22Rv1 (cell line): Measurements from ENCODE around the gene IL1A.

Source experiments
- H3K27ac ChIP-seq: fragments of 450-650 bp; 2 replicates; pipeline ENCODE4 v1.5.1; 2017
- CTCF ChIP-seq: fragments of 450-650 bp; IDR thresholded peaks from 2 replicates; pipeline ENCODE4 v1.5.1; 2017; ENCODE audit warnings: mild to moderate bottlenecking
- ZFX ChIP-seq: fragments of 450-650 bp; IDR thresholded peaks from 2 replicates; pipeline ENCODE4 v1.6.1; 2017; ENCODE audit warnings: antibody characterized with exemption, borderline replicate concordance

The IL1A gene

GRCh38 chr2:112730216-112730615, 54.1 kb downstream of the IL1A start:
- no peak overlapping the region for H3K27ac ChIP-seq
- no peak for TF ChIP-seq CTCF
- no peak for TF ChIP-seq ZFX

- TF ChIP-seq CTCF (no peak), ZFX (no peak)
- H3K27ac ChIP-seq, result no peak overlapping the region
Observed at GRCh38 chr2:112728378-112729175, 55.7 kb downstream of the IL1A start.

GRCh38 chr2:112728029-112728362, 56.3 kb downstream of the IL1A start:
- no peak for TF ChIP-seq ZFX
- TF ChIP-seq CTCF, result no peak

GRCh38 chr2:112727276-112728028, 56.8 kb downstream of the IL1A start:
- no peak overlapping the region for H3K27ac ChIP-seq
- TF ChIP-seq ZFX (no peak), CTCF (no peak)

More at GRCh38 chr2:112728029-112728362, 56.3 kb downstream of the IL1A start:
- H3K27ac ChIP-seq, result no peak overlapping the region

GRCh38 chr2:112726487-112727190, 57.7 kb downstream of the IL1A start:
- no peak overlapping the region for H3K27ac ChIP-seq
- no peak for TF ChIP-seq ZFX
- TF ChIP-seq CTCF, result peak; percentile 97

- H3K27ac ChIP-seq, result no peak overlapping the region
- no peak for TF ChIP-seq CTCF
Observed at GRCh38 chr2:112725545-112726457, 58.5 kb downstream of the IL1A start.
